LNCaP clone FGC (cell line): ENCODE data around the gene ANGEL1.

Experiments
- DNase-seq: peaks from one replicate; pipeline ENCODE4 v3.0.0-alpha.2; 2011; ENCODE audit warnings: low read depth
- H3K4me3 ChIP-seq: 2 replicates; pipeline ENCODE4 v1.5.1; 2011; ENCODE audit warnings: mild to moderate bottlenecking, low read depth, low read length, control low read depth
- CTCF ChIP-seq: IDR thresholded peaks from 2 replicates; pipeline ENCODE4 v1.5.1; 2012; ENCODE audit warnings: mild to moderate bottlenecking; ENCODE audit not compliant: control insufficient read depth, insufficient read depth; ENCODE audit errors: extremely low read depth

ANGEL1 gene

GRCh38 chr14:76780360-76780759 lies 32.3 kb downstream of the ANGEL1 start:
- TF ChIP-seq CTCF = no peak
- no peak overlapping the region for H3K4me3 ChIP-seq
- DNase-seq = no peak

GRCh38 chr14:76780058-76780345 lies 32.7 kb downstream of the ANGEL1 start:
- no peak for DNase-seq
- TF ChIP-seq CTCF = no peak
- H3K4me3 ChIP-seq = no peak overlapping the region

- no peak for DNase-seq
- TF ChIP-seq CTCF = no peak
- no peak overlapping the region for H3K4me3 ChIP-seq
Measured at GRCh38 chr14:76779221-76780057, 33.2 kb downstream of the ANGEL1 start.

GRCh38 chr14:76778546-76779215 lies 34.0 kb downstream of the ANGEL1 start:
- no peak overlapping the region for H3K4me3 ChIP-seq
- no peak for DNase-seq
- TF ChIP-seq CTCF = no peak

- TF ChIP-seq CTCF = no peak
- no peak for DNase-seq
- no peak overlapping the region for H3K4me3 ChIP-seq
Measured at GRCh38 chr14:76777721-76778120, 35.0 kb downstream of the ANGEL1 start.

GRCh38 chr14:76776428-76777251 lies 36.0 kb downstream of the ANGEL1 start:
- no peak overlapping the region for H3K4me3 ChIP-seq
- no peak for DNase-seq
- TF ChIP-seq CTCF = no peak
